Limb (tissue), 2 donors: ENCODE measurements around the gene SEC23B.
"Not testable (repeated sequence)": the region's sequence is repeated elsewhere in the genome, so short reads cannot be mapped to it uniquely, and the experiment has no call there.

Experiments
- DNase-seq, 2 donors: peaks; one replicate each; pipeline ENCODE4 v3.0.0-alpha.2; 2016; ENCODE audit errors: extremely low spot score in 2 of 2

The SEC23B gene

DNA sequence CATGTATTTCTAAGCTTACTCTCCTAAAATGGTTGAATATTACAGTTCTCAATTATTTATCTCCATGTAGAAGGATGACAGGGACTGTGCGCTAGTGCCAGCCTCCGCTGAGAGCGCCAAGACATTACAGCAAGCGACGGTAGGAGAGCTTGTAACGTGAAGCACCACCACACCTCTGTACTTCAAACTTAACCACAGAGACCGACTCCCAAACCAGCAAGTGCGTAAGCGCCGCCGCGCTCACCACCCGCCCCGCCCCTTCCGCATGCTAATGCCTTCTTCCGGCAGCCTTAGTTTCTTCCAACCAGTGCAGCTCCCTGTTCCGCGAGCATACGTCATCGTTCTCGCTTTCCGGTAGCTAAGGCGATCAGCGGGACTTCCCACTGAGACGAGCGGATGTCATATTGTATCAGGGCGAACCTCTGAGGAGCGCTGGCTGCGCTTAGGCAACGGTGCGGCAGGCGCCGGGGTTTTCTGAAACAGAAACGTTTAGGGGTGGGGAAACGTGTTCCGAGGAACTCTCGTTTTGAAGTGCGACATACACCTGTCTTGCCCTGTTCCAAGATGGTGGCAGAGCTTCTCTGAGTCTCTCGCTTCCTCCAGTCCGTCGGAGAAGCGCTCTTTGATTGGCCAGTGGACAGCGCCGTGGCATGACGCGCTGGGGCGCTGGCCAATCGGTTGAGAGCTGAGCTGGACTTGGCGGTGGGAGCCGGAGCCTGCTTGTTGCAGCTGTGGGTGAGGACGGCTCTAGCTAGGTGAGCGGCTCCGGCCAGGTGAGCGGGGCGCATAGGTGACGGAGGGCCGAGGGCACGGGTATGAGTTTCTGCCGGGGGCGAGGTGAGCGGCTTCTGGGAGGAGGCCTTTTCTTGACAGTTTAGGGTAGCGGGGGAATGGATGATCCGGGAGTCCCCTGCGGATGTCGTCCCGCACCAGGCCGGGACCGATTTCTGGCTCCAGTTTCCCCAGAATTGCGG, at the start of gene SEC23B:
Gene SEC23B, plus strand, starts transcription at position 723 of the 974 bp plus-strand sequence. CDS start 2,896 bp downstream, outside the sequence.
- peak; percentile 96 to 97 for DNase-seq

DNA sequence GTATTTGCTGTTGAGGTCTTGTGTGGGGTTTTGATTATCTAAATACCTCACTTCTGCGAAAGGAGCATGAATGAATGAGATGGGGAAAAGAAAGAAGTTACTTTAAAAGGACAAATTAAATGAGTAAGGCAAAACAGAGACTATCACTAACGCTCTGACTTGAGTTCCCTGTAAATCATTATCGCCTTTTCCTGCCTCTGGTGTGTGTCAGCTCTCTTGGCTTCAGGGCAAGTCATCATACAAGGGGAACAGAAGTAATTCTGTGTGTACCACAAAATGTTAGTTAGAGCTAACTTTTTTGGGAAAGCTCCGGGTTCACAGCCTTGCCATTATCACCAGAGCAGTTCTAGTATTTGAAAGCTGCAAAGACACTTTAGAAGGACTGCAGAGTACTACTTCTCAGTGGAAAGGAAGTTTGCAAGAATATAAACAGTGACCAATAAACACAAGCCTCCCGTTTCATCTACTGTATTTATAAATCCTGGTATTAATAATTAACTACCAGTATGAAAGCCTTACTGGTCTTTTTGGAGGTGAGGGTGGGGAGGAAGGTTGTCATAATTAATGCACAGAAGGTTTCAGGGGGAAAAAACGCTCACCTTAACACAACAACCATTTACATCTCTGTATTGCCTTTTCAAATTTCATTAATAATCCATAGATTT, 42.1 kb upstream of the SEC23B start:
- DNase-seq = no peak

DNA sequence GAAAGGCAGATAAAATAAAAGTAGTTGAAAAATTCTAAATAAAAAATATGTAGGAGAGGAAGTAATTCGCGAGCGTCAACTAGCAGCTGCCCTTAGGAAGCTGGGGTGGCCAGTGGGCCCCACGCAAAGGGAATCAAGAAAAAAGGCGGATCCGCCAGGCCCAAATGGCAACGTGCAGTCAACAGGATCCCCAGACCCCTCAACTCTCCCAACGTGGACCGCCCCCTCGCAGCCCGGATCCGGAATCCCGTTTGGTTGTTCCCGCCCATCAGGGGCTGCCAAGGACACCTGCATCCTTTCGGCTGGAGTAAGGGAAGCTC, 41.2 kb upstream of the SEC23B start:
- DNase-seq = no peak

DNA sequence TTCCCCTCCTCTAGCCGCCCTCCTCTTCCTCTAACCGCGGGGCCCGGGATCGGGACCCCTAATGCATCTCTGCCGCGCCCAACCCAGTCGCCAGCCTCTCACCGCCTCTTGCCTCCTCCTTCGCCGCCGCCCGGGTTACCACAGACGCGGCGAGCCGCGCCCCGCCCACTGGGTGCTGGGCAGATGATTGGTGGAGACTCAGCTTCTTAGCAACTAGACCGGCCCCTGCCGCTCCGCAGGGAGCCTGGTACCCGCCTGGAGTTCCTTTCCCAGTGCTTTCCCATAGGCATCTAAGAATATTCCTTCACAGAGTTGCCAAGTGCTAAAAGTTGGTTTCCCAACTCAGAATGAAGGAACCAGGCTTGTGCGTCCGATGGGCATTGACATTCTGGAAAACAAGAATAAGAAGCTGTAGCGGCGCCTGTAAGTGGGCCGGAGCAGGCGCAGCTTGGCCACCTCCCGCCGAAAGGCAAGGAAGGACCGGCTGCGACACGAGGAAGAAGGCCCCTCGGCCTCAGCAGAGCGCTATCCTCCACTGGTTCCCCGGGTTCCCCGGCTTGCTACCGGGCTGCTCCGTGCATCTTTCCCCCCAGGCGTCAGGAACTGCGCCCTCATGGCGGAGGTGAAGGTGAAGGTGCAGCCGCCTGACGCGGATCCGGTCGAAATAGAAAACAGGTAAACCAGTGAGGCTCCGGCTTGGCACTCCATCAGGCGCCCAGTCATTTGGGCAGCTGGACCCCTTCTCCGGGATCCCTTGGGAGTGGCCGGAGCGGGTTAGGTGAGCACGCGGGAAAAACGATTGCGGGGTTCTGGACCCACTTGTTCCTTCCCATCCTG, 40.6 kb upstream of the SEC23B start, which contains the start of the genes DZANK1 and POLR3F:
Gene DZANK1, minus strand, starts transcription at position 137 of the 837 bp plus-strand sequence. CDS start 1,672 bp downstream, outside the sequence.
Gene POLR3F, plus strand, starts transcription at position 497 of the 837 bp plus-strand sequence. Its CDS starts 117 bp downstream, at position 614.
- peak; percentile 97 to 98 for DNase-seq

DNA sequence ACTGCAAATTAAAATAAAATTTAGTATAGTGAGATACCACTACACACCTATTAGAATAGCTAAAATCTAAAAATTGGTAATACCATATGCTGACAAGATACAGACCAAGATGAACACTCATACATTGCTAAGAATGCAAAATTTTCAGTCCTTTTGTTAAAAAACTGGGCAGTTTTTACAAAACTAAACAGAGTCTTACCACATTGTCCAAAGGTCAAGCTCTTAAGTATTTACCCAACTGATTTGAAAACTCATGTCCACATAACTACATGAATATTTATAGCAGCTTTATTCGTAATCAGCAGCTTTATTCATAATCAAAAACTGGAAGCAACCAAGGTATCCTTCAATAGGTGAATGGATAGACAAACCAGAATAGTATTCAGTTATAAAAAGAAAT, 30.5 kb upstream of the SEC23B start:
- DNase-seq = no peak

DNA sequence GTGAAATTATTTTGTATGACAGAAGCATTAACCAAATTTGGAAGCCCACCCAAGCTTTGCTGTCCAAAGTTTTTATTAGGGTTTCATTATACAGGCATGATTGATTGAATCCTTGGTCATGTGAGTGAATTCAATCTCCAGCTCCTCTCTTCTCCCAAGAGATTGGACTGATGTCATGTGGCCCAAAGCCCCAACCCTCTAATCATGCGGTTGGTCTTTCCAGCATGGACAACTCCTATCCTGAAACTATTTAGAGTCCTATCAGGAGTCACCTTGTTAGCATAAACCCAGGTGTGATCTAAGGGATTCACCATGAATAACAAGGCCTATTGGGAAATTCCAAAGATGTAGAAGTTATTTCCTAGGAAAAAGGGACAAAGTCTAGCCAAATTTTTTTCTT, 29.9 kb upstream of the SEC23B start:
- DNase-seq = no peak

DNA sequence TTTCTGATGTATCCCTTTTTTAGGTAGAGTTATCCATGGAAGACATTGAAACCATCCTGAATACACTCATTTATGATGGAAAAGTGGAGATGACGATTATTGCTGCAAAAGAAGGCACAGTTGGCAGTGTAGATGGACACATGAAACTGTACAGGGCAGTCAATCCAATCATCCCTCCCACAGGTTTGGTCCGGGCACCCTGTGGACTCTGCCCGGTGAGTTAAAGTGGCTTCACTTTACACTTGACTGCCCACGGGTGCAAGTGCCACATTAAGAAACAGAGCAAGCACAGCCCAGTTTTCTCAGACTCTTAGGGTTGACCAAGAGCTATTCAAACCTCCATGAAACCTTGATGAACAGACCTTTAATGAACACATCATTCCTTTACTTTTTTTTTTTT, 26.1 kb upstream of the SEC23B start:
- DNase-seq = no peak

DNA sequence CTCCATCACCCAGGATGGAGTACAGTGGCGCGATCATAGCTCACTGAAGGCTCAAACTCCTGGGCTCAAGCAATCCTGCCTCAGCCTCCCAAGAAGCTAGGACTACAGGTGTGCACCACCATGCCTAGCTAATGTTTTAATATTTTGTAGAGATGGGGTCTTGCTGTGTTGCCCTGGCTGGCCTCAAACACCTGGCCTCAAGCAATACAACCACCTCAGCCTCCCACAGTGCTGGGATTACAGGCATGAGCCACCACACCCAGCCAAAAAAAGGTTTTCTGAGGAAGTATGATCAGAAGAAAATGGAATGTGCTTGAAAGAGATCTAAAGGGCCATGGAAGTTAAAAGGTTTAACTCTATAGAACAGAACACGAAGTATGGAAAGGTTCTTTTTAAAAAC, 19.4 kb upstream of the SEC23B start:
- DNase-seq = no peak

DNA sequence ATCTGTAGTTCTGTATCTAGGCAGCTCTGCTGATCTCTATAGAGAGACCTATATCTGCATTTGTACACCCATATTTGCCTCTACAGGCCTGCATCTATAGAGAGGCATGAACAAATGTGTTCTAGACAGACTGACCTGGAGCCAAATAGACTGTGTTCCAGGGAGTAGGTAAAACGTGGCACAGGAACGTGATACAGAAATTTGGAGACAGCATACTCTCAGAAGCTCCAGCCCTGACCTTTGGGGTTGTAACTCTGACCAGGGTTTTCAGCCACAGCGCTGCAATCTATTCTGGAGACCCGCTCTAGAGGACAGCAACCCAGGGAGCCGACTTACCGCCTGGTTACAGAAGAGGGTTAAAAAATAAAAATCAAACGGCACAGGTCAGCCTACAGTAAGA, 11.7 kb upstream of the SEC23B start:
- no peak for DNase-seq

DNA sequence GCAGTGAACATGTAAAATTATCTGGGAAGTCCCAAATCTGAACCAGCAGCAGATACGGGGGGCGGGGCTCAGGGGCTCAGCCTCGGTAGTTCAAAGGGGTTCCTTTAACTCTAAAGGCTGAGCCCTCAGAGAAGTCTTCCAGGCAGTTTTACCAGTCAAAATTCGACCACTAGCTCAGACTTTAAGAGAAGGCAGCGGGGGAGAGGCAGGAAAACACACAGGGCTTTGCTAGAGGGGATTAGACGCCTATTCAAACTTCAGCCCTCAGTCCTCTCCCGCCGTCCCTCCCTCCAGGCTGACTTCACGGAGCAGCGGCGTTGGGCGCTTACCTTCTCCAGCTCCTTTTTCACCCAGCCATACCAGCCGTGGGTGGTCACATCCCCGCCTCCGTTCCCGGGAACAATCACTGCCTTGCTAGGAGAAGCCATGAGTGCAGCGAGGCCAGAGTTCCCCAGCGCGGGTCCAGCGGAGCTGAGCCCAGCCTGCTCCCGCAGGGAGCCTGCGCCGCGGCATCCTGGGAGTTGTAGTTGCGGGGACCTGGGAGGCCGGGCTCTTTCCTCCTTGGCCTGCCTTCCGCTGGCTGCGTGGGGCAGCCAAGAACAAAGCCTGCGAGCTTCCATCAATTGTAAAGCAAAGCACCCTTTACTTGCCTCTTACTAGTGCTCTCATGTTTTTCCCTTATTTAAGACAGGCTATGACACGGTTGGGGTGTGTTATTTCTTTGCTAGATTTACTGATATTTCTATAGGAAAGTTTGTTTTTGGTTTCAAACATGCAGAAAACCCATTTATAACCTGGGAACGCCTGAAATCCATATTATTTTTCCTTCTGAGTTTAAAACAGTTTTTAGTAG, 10.8 kb upstream of the SEC23B start, which contains the start of gene RBBP9:
Gene RBBP9, minus strand, starts transcription at position 486 of the 853 bp plus-strand sequence. Its CDS starts 58 bp downstream, at position 428.
- DNase-seq = peak; percentile 87 to 90

DNA sequence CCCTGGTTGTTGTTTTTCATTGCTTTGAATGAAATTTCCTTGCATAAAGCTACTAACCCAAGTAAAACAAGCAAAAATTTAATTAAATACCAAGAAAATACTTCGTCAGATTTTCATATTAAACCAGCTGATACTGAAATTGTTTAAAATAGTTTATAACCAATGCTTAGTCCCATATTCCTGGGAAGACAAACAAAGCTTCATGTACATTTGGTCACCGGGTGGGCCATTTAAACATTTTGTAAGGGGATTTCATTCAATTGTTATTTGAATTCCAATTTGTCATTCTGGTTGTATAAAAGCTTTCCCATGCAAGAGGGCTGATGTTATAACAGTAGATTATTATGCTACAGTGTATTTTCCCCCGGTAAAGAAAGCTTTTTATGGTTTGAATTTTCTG, 10.1 kb upstream of the SEC23B start:
- no peak for DNase-seq

DNA sequence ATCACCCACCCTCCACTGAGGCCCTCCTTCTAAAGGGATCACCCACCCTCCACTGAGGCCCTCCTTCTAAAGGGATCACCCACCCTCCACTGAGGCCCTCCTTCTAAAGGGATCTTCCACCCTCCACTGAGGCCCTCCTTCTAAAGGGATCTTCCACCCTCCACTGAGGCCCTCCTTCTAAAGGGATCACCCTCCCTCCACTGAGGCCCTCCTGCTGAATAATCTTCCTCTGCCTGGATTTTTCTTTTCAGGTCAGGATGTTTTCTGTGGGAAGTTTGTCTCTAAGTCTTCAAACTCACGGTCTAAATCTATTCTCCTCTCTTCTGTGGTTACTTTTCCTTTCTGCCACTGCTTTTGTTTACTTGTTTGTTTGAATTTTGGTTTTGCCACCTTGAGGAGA, 6.1 kb upstream of the SEC23B start:
- not testable (repeated sequence) for DNase-seq

DNA sequence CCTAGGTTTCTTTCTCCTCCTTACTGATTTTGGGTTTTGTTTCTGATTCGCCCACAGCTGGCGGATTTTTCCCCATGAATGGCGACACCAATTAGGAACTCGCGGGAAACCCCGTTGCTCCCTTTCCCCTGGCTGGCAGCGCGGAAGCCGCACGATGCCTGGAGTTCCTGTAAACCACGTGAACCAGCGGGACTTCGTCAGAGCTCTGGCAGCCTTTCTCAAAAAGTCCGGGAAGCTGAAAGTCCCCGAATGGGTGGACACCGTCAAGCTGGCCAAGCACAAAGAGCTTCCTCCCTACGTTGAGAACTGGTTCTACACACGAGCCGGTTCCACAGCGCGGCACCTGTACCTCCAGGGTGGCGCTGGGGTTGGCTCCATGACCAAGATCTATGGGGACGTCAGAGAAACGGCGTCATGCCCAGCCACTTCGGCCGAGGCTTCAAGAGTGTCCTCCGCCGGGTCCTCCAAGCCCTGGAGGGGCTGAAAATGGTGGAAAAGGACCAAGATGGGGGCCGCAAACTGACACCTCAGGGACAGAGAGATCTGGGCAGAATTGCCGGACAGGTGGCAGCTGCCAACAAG, 3.2 kb upstream of the SEC23B start:
- peak in 1 of 2 donors; percentile 30 for DNase-seq

DNA sequence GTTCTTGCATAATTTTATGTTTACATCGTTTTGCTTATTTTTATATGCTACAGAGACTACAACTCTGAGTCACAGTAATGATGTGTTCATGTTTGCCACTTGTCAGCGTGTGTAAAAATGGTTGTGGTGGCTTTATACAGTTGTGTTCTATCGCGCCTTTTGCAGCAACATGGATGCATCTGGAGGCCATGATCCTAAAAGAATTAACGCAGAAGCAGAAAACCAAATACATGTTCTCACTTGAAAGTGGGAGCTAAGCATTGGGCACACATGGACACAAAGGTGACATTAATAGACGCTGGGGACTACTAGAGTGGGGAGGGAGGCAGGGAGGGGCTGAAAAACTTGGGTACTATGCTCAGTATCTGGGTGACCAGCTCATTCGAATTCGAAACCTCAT, 996 bp upstream of the SEC23B start:
- DNase-seq = no peak

DNA sequence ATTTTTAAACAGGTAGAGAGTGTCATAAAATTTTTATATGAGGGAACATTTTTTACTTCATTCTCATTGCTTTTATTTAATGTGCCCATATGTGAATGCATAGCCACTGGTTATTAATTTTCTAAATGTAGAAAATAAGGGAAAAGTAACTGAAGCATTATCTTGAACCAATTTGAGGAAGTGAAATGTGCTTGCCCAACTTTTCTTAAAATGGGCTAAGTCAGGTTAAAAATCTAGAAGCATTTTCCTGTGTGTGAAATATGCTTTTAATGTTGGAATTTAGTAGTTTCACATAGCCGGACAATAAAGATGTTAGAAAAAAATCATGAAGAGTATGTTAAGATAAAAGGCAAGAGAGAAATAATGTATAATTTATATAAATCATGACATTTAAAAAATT, 3.8 kb downstream of the SEC23B start:
- no peak for DNase-seq

DNA sequence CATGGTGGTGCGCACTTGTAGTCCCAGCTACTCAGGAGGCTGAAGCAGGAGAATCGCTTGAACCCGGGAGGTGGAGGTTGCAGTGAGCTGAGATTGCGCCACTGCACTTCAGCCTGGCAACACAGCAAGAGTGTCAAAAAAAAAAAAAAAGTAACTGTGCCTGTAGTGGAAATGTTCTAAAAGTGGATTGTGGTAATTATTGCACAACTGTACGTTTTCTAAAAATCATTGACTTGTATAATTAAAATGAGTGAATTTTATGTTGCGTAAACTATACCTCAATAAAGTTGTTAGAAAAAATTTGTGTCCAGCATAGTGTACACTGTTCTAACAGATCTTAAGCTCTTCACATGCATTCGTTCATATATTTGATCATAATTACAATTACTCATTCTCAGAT, 5.5 kb downstream of the SEC23B start:
- DNase-seq = no peak

DNA sequence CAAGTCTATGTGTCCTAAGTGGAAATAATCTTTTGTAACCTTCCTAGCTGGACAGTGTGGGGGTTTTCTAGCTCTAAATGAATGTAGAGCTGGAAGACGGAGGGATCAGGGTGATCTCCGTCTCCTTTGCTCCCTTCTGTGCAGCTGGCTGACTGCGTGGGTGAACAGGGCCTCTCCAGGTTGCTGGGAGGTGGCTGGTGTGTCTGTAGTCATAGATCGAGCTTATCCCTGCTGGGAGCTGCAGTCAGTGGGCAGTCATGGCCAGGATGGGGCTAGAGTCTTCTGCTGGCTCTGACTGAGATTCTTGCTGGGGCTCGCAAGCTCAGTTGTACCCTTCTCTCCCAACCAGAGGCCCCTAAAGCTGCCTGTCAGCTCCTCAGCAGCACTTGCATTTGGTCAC, 6.4 kb downstream of the SEC23B start:
- no peak for DNase-seq

DNA sequence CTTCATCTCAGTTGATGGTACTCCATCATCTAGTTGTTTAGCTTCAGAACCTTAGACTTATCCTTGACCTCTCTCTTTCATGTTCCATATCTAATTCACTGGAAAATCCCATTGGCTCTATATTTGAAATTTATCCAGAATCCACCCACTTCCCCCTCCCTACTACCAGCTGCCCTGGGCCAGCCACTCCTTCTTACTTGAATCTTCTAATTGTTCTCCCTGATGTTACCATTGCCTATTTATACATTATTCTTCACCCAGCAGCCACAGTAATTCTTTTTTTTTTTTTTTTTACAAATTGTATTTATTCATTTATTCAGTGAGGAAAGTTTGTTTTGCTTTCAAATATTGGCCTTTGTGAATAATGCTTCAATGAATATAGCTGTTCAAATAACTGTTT, 8.2 kb downstream of the SEC23B start:
- no peak for DNase-seq

DNA sequence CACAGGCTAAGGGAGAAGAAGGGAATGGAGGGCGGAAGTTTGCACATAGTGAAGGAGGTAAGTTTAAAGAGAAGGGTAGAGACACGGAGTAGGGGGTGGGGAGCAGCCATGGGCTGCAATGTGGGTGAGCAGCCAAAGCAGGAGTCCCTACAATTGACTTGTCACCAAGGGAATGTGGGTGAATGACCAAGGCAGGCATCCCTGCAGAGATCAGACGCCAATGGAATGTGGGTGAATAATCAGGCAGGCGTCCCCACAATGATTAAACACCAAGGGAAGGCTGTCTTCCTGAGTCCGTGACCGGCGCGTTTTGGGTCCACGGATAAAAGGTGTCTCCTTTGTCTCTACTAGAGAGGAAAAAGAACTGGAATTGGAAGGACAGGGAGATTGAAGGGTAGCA, 14.3 kb downstream of the SEC23B start:
- DNase-seq = not testable (repeated sequence)

DNA sequence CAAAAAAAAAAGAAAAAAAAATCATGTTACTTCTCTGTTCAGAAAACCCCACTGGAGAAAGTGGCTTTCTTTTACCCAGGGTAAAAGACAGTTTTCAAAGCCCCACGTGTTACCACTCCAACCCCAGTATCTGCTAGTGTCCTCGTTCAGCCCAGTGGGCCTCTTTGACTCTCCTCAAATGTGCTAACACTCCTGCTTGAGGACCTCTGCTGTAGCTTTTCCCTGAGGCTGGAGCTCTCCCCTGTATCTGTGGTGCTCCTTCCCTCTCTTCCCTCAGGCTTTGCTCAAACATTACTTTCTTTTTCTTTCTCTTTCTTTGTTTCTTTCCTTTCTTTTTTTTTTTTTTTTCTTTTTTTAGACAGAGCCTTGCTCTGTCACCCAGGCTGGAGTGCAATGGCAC, 15.3 kb downstream of the SEC23B start:
- DNase-seq = no peak
